DMS 273 (cell line): Measurements from ENCODE around the gene AFAP1L1.

Experiments used
- DNase-seq: peaks from one replicate; lab custom pipeline; 2025; ENCODE audit not compliant: unreplicated experiment; lab: John Stamatoyannopoulos, UW

The AFAP1L1 gene

DNA sequence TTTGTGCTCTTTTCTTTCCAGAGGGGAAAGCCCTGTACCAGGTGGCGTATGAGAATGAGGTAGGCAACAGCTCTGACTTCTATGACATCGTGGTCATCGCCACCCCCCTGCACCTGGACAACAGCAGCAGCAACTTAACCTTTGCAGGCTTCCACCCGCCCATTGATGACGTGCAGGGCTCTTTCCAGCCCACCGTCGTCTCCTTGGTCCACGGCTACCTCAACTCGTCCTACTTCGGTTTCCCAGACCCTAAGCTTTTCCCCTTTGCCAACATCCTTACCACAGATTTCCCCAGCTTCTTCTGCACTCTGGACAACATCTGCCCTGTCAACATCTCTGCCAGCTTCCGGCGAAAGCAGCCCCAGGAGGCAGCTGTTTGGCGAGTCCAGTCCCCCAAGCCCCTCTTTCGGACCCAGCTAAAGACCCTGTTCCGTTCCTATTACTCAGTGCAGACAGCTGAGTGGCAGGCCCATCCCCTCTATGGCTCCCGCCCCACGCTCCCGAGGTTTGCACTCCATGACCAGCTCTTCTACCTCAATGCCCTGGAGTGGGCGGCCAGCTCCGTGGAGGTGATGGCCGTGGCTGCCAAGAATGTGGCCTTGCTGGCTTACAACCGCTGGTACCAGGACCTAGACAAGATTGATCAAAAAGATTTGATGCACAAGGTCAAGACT lies 96.5 kb downstream of the AFAP1L1 start:
- no peak for DNase-seq

DNA sequence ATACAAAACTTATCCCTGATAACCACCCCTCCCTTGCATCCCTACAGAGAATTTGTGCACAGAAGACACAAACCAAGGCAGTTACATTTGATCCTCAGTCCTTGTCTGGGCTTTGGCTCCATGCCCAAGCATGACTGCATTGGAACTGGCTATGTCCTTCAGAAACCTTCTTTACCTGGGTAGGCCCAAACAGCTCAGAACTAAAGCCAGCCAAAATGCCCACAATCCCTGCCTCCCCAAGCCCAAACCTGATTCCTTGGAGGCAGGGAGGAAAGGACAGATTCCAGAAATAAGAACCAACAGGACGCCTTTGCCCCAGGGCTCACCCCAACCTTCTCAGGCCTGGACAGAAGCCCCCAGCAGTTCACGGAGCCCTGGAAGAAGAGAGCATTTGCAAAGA lies 99.2 kb downstream of the AFAP1L1 start:
- peak; percentile 26 for DNase-seq

DNA sequence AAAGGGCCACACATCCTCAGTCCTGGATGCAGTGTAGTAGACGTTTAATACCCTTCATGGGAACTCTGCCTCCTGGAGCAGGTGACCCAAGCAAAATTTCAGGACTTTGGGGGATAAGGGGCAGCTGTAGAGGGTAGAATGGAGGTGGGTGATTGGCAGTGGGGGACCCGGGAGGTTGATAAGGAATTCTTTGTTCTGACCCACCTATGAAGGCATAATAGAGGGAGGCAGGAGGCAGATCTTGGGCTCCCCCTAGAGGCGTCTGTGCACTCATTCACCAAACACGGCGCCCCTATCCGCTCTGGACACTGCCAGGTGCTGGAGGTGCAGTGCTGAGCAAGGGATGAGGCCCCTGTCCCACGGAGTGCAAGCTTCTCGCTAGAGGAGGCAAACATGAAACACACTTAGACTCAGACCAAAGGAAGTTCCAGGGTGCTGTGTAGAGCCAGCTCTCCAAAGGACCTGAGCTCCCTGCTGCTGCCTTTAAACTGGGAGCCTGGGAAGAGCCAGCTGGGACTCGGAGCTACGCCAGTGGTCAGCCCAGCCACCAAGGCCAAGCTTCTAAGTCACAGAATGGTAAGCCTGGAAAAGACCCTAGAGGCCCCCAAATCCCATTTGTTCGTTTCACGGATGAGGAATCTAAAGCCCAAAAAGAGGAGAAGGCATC lies 99.8 kb downstream of the AFAP1L1 start:
- DNase-seq: peak; percentile 84

DNA sequence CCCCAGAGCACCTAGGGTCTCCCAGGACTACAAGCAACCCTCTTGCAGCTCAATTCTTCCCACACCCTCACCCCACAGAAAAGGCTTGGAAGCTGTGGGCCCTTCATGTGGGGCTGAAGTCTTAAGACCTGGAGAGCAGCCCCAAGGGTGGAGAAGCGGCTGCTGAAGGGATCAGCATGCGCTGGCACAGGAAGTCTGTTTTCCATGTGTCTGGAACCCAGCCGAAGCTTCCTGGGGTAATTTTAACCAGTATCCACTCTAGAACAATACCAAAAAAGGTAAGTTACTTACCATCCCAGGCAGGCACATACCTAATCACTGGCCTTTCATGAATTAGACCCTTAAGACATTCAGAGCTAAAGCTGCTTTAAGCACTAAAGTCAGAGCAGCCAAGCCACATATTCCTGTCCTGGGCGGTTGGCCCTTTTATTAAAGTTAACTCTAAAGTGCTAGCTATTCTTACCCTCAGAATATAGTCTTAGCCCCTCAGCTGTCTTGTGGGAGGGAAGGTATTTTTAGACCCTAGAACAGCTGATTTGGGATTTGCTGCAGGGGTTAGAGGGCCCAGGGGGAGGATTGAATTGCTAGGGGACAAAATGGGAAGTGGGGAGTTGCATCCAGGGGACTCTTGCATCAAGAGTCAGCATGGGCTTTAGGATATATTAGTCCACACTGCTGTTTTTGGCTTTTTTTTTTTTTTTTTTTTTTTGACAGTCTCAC lies 100.6 kb downstream of the AFAP1L1 start:
- no peak for DNase-seq

DNA sequence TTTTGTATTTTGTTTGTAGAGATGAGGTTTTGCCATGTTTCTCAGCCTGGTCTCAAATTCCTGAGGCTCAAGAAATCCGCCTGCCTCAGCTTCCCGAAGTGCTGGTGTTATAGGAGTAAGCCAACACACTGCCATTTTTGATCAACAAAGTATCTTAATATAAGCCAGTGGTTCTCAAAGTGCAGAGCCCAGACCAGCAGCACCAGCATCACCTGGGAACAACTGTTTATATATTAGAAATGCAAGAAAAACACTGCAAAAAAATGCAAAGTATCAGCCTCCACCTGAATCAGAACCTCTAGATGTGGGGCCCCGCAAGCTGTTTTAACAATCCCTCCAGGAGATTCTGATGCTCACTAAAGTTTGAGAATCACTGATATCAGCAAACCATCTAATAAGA lies 101.3 kb downstream of the AFAP1L1 start:
- DNase-seq: no peak

- no peak for DNase-seq
Observed at GRCh38 chr5:149374303-149374702, 102.6 kb downstream of the AFAP1L1 start.

GRCh38 chr5:149374801-149375200 lies 103.1 kb downstream of the AFAP1L1 start:
- DNase-seq: no peak

- DNase-seq: no peak
Observed at GRCh38 chr5:149375434-149375833, 103.8 kb downstream of the AFAP1L1 start.

GRCh38 chr5:149376104-149376503 lies 104.4 kb downstream of the AFAP1L1 start:
- no peak for DNase-seq

- DNase-seq: no peak
Observed at GRCh38 chr5:149376711-149377447, 105.2 kb downstream of the AFAP1L1 start.

- peak; percentile 39 for DNase-seq
Observed at GRCh38 chr5:149378241-149378820, 106.7 kb downstream of the AFAP1L1 start.

DNA sequence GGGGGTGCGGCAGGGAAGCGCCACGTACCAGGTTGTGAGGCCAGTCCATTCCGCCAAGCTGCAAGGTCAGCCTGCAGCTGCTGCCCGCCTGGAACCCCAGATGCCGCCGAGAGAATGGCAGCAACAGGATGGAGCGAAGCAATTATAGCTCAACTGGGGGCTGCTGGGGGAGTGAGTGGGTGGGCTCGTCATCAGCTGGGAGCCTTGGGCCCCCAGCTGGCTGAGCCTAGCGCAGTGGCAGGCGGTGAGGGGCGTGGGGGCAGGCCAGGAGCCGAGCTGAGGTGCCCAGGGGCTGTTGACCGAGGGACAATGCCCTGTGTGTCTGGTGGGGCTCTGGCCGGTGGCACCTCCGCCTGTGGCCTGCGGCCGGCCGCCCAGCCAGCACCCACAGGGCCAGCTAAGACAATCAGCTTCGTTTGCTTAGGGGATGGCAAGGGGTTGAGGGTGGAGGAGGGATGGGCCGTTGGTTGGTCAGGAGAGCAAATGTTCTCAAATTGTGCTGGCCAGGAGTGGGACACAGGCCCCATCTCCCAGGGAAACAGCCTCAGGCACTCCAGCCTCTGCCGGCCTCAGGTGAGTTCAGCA lies 107.6 kb downstream of the AFAP1L1 start, which contains the start of gene IL17B:
TSS of gene IL17B (minus strand) at position 116 of the 585 bp plus-strand sequence. CDS start at position 49, 67 bp downstream.
- no peak for DNase-seq

- no peak for DNase-seq
Observed at GRCh38 chr5:149379818-149380374, 108.2 kb downstream of the AFAP1L1 start.

DNA sequence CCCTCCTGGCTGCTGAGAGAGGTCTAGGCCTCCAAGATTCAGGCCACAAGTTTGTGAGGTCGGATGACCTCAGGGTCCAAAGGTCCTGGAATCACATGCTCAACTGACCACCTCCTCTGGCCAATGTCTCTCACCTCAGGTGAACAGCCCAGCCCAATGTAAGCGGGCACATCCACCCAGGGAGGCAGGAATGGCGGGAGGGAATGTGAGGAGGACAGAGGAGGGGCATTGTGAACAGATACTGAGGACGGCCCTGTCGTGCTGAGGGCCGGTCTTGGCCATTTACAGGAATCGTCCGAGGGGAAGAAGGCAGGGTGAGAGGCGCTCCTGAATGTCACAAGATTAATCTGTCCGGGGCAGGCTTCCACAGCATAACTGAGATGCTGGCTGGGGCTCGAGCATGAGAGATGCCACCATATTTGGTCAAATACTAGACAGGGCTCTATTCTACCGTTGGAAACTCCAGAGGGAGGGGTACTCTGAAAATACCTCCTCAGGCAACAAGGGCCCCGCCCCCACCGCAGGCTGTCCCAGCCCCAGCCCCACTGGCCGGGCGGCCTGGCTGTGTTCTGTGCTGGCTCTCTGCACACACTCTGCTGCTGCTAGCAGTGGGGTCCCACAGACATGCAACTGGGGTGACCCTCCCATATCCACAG lies 108.9 kb downstream of the AFAP1L1 start:
- DNase-seq: peak; percentile 17

DNA sequence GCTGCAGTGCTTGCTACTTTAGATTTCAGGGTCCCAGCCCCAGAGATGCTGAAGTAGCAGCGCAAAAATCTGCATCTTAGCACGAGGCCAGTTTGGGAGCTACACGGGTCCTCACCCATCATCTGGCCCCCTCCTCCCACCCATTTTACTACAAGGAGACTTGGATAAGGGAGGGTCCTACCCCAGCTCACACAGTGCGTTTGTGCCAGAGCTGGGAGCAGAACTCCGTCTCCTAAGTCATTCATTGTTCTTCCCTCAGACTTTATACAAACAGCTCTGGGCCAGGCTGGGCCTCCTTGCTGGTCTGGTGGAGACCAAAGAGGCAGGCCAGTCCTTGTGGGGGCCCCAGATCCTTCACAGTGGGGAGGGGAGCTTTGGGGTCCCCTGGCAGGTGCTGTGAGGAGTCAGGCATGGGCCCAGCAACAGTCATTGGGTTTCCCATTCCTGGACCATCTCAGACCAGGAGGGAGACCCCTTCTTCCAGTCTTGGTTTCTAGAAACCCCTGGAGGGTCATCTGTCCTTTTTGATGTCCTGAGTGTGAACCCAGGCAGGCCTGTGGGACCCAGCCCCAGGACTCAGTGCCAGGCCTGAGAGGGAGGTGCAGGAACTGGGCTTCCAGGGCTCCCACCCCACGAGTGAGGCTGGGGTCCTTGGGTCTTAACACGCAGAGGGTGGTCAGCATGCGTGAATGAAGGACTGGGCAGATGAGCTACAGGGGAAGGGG lies 109.8 kb downstream of the AFAP1L1 start:
- no peak for DNase-seq

- DNase-seq: peak; percentile 84
Observed at GRCh38 chr5:149381986-149382338, 110.3 kb downstream of the AFAP1L1 start.

DNA sequence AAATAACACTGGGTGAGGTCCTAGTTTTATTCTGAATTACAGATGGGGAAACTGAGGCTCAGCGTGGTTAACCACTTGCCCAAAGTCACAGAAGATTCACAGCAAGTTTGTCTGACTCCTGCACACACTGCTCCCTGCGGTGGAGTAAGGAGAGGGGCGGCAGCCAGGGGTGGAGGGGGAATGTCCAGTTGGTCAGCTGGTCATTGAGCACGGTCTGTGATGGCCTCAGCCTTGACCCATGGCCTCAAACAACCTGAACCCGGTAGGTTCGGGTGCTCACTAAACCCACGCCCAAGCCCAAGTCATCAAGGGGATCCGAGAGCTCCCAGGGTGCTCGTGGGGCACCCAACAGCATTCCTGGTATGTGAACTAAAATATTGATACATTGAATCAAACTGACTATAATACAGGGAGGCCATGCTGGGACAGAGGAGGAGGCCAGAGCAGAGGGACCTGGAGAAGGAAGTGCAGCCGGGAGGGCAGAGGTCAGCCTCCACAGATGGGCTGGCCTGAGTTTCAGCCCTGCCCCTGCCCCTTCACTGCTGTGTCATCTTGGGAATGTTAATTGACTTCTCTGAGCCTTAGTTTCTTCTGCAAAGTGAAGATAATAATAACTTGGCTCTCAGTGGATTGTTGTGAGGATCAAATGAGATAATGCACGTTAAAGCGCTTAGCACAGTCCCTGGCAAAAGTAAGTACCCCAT lies 111.0 kb downstream of the AFAP1L1 start:
- no peak for DNase-seq

DNA sequence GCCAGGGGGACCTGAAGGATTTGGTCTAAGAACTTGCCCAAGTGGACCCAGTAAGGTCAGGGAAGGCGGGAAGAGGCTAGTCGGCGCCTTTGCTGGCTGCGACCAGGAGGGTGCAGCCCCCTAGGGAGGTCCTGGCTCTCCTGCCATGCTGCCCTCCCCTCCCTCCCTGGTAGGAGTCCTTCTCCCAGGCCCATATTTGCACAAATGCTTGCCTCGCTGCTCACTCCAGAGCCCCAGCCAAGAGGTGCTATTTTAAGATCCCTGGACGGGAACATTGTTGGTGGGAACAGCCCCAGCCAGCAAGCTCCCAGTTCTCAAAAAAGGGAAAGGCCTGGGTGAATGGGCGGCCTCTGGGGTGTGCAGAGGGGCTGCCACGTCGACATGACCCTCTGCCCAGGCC lies 111.7 kb downstream of the AFAP1L1 start:
- no peak for DNase-seq

DNA sequence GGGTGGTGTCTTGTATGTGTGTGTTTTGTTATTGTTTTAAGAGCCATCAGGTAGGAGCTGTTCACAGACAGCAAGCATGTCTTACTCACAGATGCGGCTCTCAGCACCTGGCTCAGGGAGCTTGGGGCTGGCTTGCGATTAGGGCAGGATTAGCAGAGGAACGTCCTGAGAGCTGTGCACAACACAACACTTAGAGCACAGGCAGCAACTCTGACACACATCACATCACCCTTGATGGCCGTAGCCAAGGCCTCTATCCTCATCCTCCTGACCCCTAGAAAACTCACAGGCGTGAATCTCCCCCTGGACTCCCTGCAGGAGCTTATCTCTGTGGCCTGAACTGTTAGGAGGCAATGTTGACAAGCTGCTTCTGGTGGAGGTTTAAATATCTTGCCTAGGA lies 114.5 kb downstream of the AFAP1L1 start:
- DNase-seq: no peak
